Medulla oblongata (tissue), 1 donor: Measurements from ENCODE around the gene CSTB.
A peak's percentile ranks its signal among the peaks of the same experiment; 100 is the strongest.

ENCODE experiments used
- DNase-seq: peaks from one replicate; pipeline ENCODE4 v3.0.0-alpha.2; 2015; ENCODE audit errors: extremely low spot score

Gene CSTB

GRCh38 chr21:43767498-43767983, 8.6 kb downstream of the CSTB start:
- DNase-seq = no peak

- no peak for DNase-seq
These were observed 9.2 kb downstream of the CSTB start for GRCh38 chr21:43766734-43767497.

- no peak for DNase-seq
These were observed 11.3 kb downstream of the CSTB start for GRCh38 chr21:43764576-43765495.

GRCh38 chr21:43763901-43764523, 12.1 kb downstream of the CSTB start:
- no peak for DNase-seq

GRCh38 chr21:43762303-43763128, 13.6 kb downstream of the CSTB start:
- no peak for DNase-seq

- DNase-seq = no peak
These were observed 14.2 kb downstream of the CSTB start for GRCh38 chr21:43761886-43762285.

GRCh38 chr21:43760391-43760958, 15.6 kb downstream of the CSTB start:
- DNase-seq = no peak

- no peak for DNase-seq
These were observed 16.5 kb downstream of the CSTB start for GRCh38 chr21:43759651-43760050.

- no peak for DNase-seq
These were observed 17.3 kb downstream of the CSTB start for GRCh38 chr21:43758811-43759210.

- peak; percentile 24 for DNase-seq
These were observed 17.9 kb downstream of the CSTB start for GRCh38 chr21:43758111-43758641.

GRCh38 chr21:43757601-43758000, 18.5 kb downstream of the CSTB start:
- DNase-seq = no peak

GRCh38 chr21:43755820-43756594, 20.1 kb downstream of the CSTB start:
- DNase-seq = no peak

- no peak for DNase-seq
These were observed 20.9 kb downstream of the CSTB start for GRCh38 chr21:43754948-43755781.

- no peak for DNase-seq
These were observed 22.7 kb downstream of the CSTB start for GRCh38 chr21:43753439-43753799.

- no peak for DNase-seq
These were observed 23.2 kb downstream of the CSTB start for GRCh38 chr21:43752758-43753438.

- no peak for DNase-seq
These were observed 24.0 kb downstream of the CSTB start for GRCh38 chr21:43751955-43752591.

GRCh38 chr21:43750339-43751033, 25.6 kb downstream of the CSTB start:
- no peak for DNase-seq
